ENCODE measurements around the gene INTS11. TPM values are rescaled to one million over a fixed set of nuclear protein-coding genes. Genes with fewer than 3 reads are reported as not detected.

Gene INTS11
- total RNA-seq, 1 donor from 2014 or later = 151 TPM

DNA sequence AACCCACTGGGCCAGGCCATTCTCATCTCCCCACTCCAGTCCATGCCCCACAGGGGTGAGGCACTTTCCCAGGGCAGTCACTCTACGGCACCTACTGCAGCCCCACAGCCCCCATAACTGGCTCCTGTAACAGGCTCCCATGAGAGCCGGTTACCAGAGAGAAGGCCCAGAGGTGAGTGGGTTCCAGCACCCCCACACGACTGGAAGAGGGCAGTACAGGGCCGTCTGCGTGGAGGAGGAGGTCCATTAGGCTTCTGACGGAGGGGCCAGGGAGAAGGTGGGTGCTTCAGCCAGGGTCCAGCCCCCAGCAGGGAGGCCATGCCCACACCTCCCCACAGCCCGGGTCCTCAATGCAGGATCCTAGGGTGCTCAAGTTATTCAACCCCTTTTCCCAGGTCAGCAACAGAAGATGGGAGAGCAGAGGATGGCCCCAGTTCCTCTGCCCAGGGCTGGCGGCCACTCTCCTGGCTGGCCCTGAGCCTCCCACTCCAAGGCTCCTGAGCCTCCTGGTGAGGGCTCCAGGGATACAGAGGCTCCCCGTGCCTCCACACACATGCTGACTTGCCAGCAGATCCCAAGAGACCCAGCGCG, 18.3 kb downstream of the INTS11 start:
- ATAC-seq (ENCODE audit: low read depth) (no peak), DNase-seq (no peak)
- TF ChIP-seq, protein P1, sequence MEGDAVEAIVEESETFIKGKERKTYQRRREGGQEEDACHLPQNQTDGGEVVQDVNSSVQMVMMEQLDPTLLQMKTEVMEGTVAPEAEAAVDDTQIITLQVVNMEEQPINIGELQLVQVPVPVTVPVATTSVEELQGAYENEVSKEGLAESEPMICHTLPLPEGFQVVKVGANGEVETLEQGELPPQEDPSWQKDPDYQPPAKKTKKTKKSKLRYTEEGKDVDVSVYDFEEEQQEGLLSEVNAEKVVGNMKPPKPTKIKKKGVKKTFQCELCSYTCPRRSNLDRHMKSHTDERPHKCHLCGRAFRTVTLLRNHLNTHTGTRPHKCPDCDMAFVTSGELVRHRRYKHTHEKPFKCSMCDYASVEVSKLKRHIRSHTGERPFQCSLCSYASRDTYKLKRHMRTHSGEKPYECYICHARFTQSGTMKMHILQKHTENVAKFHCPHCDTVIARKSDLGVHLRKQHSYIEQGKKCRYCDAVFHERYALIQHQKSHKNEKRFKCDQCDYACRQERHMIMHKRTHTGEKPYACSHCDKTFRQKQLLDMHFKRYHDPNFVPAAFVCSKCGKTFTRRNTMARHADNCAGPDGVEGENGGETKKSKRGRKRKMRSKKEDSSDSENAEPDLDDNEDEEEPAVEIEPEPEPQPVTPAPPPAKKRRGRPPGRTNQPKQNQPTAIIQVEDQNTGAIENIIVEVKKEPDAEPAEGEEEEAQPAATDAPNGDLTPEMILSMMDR (IDR thresholded peaks at IDR 0.05) = no peak
- H3K27ac Mint-ChIP-seq = peak overlapping the region; percentile 86
- no peaks in the 10 kb centered on the region for H3K27me3 Mint-ChIP-seq
- ChIA-PET POLR2A (interaction anchor here (0.8 kb wide), 1 partner anchor 69 kb away, joined by 3 read pairs; the partner anchor contains the start of gene AURKAIP1), CTCF (interaction anchor here (1.1 kb wide), 1 partner anchor 322 kb away, joined by 3 read pairs; no protein-coding TSS in a partner anchor)
- H3K4me3 Mint-ChIP-seq = peak overlapping the region; percentile 79
- H3K36me3 Mint-ChIP-seq (ENCODE audit: low read depth) = peaks cover 3% of the 10 kb centered on the region
- intact Hi-C loops (cut with micrococcal nuclease) = loop anchor here (5.0 to 10.0 kb wide), 4 partner anchors 34 to 589 kb away; partner anchors contain the start of genes GNB1 and UBE2J2
- peaks cover 38% of the 10 kb centered on the region for H3K4me1 Mint-ChIP-seq
- H3K9me3 Mint-ChIP-seq = no peaks in the 10 kb centered on the region

DNA sequence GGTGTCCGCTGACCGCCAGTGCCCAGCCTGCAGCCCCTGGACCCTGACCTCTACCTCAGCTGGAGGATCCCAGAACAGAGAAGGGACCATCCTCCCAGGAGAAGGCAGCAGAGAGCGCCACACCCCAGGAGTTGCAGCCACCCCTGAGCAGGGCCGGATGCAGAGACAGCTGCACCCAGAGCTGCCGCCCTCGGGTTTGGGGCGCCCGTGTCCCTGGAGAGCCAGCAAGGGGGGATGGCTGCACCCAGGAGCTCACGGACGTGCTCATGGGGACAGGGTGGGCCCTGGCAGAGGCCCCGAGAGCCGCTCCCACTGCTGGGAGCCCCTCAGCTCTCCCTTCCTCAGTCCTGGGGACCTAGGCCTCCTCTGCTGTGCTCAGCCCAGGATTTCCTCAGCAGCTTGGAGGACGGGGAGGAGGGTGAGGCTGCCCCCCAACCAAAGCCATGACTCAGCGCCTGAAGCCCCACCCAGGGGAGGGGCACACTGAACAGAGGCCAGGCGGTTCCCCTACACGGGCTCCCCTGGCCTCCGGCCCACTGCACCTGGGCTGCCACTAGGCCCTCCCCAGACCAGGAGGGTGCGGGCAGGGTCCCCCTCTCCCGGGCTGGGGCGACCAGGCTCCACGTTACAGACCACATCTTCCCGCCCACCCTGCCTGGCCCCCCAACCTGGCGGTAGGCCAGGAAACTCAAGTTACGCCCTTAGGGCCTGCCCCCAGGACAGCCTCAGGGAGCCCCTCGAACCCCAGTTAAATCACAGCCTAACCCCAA, 19.0 kb downstream of the INTS11 start:
- peak overlapping the region; percentile 86 for H3K27ac Mint-ChIP-seq
- intact Hi-C loops (cut with micrococcal nuclease) = loop anchor here (1.0 to 10.0 kb wide), 5 partner anchors 33 to 589 kb away; partner anchors contain the start of genes B3GALT6, GNB1, SDF4 and UBE2J2
- no peaks in the 10 kb centered on the region for H3K36me3 Mint-ChIP-seq (ENCODE audit: low read depth)
- peak overlapping the region; percentile 79 for H3K4me3 Mint-ChIP-seq
- DNase-seq (peak; percentile 67), ATAC-seq (ENCODE audit: low read depth) (peak; percentile 53)
- POLR2A ChIA-PET = interaction anchor here (0.8 to 1.0 kb wide), 2 partner anchors 70 to 242 kb away, joined by 3 to 4 read pairs; partner anchors contain the start of gene AURKAIP1
- peaks cover 38% of the 10 kb centered on the region for H3K4me1 Mint-ChIP-seq
- no peaks in the 10 kb centered on the region for H3K27me3 Mint-ChIP-seq
- CTCF ChIA-PET = interaction anchor here (1.0 to 1.5 kb wide), 3 partner anchors 184 to 321 kb away, joined by 3 read pairs; no protein-coding TSS in a partner anchor
- TF ChIP-seq, protein P1 (IDR thresholded peaks at IDR 0.05) = no peak
- H3K9me3 Mint-ChIP-seq = no peaks in the 10 kb centered on the region

DNA sequence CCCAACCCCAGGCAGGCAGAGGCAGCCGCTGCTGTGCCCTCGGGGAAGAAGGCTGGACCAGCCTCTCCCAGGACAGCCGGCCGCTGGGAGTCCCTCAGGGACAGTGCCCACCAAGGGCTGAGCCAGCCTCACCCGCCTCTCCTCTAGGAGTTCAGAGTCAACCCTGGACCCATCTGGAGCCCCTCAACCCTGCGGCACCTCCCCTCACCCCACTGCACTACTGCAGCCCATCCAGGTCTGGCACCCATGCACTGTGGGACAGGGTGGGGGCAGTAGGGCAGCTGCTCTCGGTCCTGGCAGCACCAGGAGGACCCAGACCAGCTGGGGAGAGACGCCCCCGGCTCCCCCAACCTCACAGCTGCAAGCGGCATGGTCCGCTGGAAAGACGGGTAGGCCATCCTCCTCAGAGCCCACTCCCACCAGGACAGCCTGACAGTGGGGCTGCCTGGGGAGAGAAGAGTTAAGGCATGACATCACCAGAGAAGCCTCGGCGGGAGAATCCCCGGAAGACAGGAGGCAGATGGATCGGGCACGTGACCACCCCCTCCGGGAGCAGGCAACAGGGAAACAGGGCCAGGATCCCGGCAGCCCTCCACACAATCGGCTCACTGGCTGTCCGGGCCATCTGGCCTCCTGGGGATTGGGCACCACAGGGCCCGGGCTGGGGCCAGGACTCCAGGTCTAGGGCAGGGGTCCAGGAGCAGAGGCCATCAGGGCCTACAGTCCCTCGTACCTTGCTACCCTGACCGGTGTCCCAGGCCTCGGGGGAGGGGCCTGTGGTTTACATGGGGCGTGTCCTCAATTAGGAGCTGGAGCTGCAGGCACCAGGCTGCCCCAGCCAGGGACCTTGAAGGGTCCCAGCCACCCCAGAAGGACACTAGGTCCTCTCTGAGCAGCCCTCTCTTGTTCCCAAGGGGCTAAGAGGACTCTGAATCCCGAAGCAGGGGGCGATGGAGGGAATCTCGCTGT, 19.8 kb downstream of the INTS11 start:
- DNase-seq (no peak), ATAC-seq (ENCODE audit: low read depth) (no peak)
- Mint-ChIP-seq H3K36me3 (ENCODE audit: low read depth) (no peaks in the 10 kb centered on the region), H3K9me3 (no peaks in the 10 kb centered on the region), H3K27ac (peak overlapping the region; percentile 50), H3K4me3 (no peak overlapping the region), H3K27me3 (no peaks in the 10 kb centered on the region), H3K4me1 (peaks cover 36% of the 10 kb centered on the region)
- TF ChIP-seq, protein P1 (IDR thresholded peaks at IDR 0.05) = no peak
- POLR2A ChIA-PET = interaction anchor here (1.0 kb wide), 1 partner anchor 241 kb away, joined by 4 read pairs; no protein-coding TSS in a partner anchor
- CTCF ChIA-PET = interaction anchor here (1.0 to 1.5 kb wide), 3 partner anchors 183 to 320 kb away, joined by 3 read pairs; no protein-coding TSS in a partner anchor
- intact Hi-C loops (cut with micrococcal nuclease) = loop anchor here (1.0 to 10.0 kb wide), 5 partner anchors 32 to 590 kb away; partner anchors contain the start of genes B3GALT6, GNB1, SDF4 and UBE2J2

DNA sequence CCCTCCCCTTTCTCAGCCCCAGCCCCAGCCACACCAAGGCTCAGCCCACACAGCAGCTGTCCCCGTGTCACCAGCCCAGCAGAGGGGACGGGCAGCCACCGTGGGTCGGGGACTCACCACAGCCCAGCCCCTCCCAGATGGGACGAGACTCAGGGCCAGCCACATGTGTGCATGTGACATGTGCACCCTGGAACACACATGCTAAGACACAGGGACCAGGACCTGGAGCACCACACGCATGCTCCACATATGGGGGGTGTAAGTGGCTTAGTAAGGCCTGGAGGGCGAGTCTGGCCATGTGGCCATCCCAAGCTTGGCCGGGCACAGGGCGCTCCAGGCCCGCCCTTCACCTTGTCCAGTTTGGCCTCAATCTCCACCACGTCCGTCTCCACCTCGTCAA, 20.7 kb downstream of the INTS11 start:
- peaks cover 31% of the 10 kb centered on the region for H3K4me1 Mint-ChIP-seq
- no peaks in the 10 kb centered on the region for H3K27me3 Mint-ChIP-seq
- ChIA-PET CTCF (interaction anchor here (1.2 kb wide), 1 partner anchor 12 kb away, joined by 3 read pairs; no protein-coding TSS in a partner anchor), POLR2A (no interaction called here)
- H3K9me3 Mint-ChIP-seq = no peaks in the 10 kb centered on the region
- H3K4me3 Mint-ChIP-seq = no peak overlapping the region
- DNase-seq (no peak), ATAC-seq (ENCODE audit: low read depth) (no peak)
- no peak overlapping the region for H3K27ac Mint-ChIP-seq
- TF ChIP-seq, protein P1 (IDR thresholded peaks at IDR 0.05) = no peak
- no peaks in the 10 kb centered on the region for H3K36me3 Mint-ChIP-seq (ENCODE audit: low read depth)
- intact Hi-C loops (cut with micrococcal nuclease) = loop anchor here (10.0 kb wide), 1 partner anchor 591 kb away; the partner anchor contains the start of gene GNB1
